Measurements from ENCODE around the gene SLC25A12.
"Not testable (repeated sequence)": the region's sequence is repeated elsewhere in the genome, so short reads cannot be mapped to it uniquely, and the experiment has no call there.

Gene SLC25A12

DNA sequence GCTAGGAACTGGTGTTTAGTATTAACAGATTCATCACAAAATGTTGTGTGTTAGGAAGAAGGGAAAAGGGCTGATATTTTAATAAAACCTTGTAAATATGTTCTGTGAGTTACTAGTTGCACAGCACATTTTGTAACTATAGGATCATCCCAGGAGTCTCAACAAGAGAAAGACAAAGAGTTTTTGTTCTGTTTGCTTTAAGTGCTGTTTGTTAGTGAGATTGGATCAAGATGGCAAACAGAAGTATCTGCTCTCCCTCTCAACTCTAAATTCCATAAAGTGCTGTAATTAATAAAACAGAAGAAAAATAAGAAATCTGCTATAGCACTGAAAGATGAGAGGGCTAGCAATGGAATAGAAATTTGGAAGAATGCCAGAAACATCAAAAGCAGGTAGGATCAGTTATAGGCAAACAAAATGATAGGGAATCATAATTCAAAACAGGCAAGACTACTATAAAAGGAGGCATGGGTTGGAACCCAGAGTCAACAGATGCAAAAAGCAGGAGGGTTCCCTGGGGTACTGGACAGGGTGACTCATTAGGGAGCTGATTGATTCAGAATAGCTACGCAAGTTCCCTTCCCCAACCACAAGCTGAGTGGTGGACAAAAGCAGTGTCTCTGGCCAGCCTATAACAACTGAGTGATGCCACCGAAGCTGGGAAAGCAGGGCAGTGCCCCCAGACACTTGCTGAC, 131.0 kb downstream of the SLC25A12 start:
- Histone ChIP-seq H3K27ac (no peak overlapping the region), H3K9ac (ENCODE audit: insufficient read length) (no peak overlapping the region), H3K4me3 (no peak overlapping the region), H3K36me3 (ENCODE audit: insufficient read depth, low read length) (peaks cover 18% of the 10 kb centered on the region), H3K9me3 (ENCODE audit: low read depth, low read length) (no peaks in the 10 kb centered on the region)
- TF ChIP-seq EZH2 (IDR thresholded peaks at IDR 0.05) (no peak), POLR2AphosphoS5 (IDR thresholded peaks at IDR 0.05; ENCODE audit: borderline replicate concordance, low read depth, low read length) (no peak), FOXP2 (optimal IDR thresholded peaks at IDR 0.05; ENCODE audit: control extremely low read depth, extremely low read length, insufficient read depth) (no peak)
- no peak for DNase-seq (ENCODE audit: low read depth, low spot score)

- H3K27ac ChIP-seq; H3K4me3 ChIP-seq; H3K9ac ChIP-seq (ENCODE audit: insufficient read length); DNase-seq (ENCODE audit: low read depth, low spot score); H3K9me3 ChIP-seq (ENCODE audit: low read depth, low read length): not testable (repeated sequence)
- peaks cover 18% of the 10 kb centered on the region; the same call in 1 of the 2 replicates for H3K36me3 ChIP-seq (ENCODE audit: insufficient read depth, low read length)
Measured at GRCh38 chr2:171761176-171761575, 132.9 kb downstream of the SLC25A12 start.

DNA sequence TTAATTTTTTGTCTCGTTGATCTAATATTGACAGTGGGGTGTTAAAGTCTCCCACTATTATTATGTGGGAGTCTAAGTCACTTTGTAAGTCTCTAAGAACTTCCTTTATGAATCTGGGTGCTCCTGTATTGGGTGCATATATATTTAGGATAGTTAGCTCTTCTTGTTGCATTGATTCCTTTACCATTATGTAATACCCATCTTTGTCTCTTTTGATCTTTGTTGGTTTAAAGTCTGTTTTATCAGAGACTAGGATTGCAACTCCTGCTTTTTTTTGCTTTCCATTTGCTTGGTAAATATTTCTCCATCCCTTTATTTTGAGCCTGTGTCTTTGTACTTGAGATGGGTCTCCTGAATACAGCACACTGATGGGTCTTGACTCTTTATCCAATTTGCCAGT, 135.3 kb downstream of the SLC25A12 start:
- DNase-seq (ENCODE audit: low read depth, low spot score); H3K9me3 ChIP-seq (ENCODE audit: low read depth, low read length); H3K27ac ChIP-seq; H3K9ac ChIP-seq (ENCODE audit: insufficient read length); H3K4me3 ChIP-seq: not testable (repeated sequence)
- peaks cover 21% of the 10 kb centered on the region; the same call in 1 of the 2 replicates for H3K36me3 ChIP-seq (ENCODE audit: insufficient read depth, low read length)

- TF ChIP-seq POLR2AphosphoS5 (IDR thresholded peaks at IDR 0.05; ENCODE audit: borderline replicate concordance, low read depth, low read length) (no peak), FOXP2 (optimal IDR thresholded peaks at IDR 0.05; ENCODE audit: control extremely low read depth, extremely low read length, insufficient read depth) (no peak), EZH2 (IDR thresholded peaks at IDR 0.05) (no peak)
- Histone ChIP-seq H3K36me3 (ENCODE audit: insufficient read depth, low read length) (peaks cover 29% of the 10 kb centered on the region), H3K9ac (ENCODE audit: insufficient read length) (no peak overlapping the region), H3K4me3 (no peak overlapping the region), H3K9me3 (ENCODE audit: low read depth, low read length) (no peaks in the 10 kb centered on the region), H3K27ac (no peak overlapping the region)
- DNase-seq (ENCODE audit: low read depth, low spot score), result no peak
Measured at GRCh38 chr2:171754254-171754939, 139.6 kb downstream of the SLC25A12 start.

GRCh38 chr2:171747371-171747770, 146.7 kb downstream of the SLC25A12 start:
- H3K4me3 ChIP-seq, result no peak overlapping the region
- no peaks in the 10 kb centered on the region for H3K9me3 ChIP-seq (ENCODE audit: low read depth, low read length)
- TF ChIP-seq EZH2 (IDR thresholded peaks at IDR 0.05) (no peak), FOXP2 (optimal IDR thresholded peaks at IDR 0.05; ENCODE audit: control extremely low read depth, extremely low read length, insufficient read depth) (no peak), POLR2AphosphoS5 (IDR thresholded peaks at IDR 0.05; ENCODE audit: borderline replicate concordance, low read depth, low read length) (no peak)
- no peak overlapping the region for H3K27ac ChIP-seq
- no peak for DNase-seq (ENCODE audit: low read depth, low spot score)
- peaks cover 68% of the 10 kb centered on the region for H3K36me3 ChIP-seq (ENCODE audit: insufficient read depth, low read length)
- H3K9ac ChIP-seq (ENCODE audit: insufficient read length), result no peak overlapping the region

DNA sequence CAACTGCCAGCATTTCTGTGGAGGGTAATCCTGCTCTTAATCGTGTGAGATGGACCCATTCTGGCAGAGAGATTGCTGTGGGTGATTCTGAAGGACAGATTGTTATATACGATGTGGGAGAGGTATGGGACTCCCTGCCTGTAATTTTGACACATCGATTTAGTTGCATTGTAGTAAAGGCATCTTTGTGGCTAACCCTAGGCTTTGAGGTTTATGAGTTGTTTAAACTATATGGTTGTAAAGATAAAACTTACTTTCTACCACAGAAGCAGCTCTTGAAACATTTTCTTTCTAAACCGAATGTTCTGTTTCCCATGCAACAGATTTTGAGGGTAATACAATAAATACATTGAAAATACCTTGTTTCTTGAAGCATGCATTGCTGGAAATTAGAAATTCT, 148.2 kb downstream of the SLC25A12 start:
- H3K4me3 ChIP-seq, result no peak overlapping the region
- no peak for DNase-seq (ENCODE audit: low read depth, low spot score)
- no peak overlapping the region for H3K27ac ChIP-seq
- no peaks in the 10 kb centered on the region for H3K9me3 ChIP-seq (ENCODE audit: low read depth, low read length)
- peaks cover 67% of the 10 kb centered on the region for H3K36me3 ChIP-seq (ENCODE audit: insufficient read depth, low read length)
- no peak overlapping the region for H3K9ac ChIP-seq (ENCODE audit: insufficient read length)
- TF ChIP-seq EZH2 (IDR thresholded peaks at IDR 0.05) (no peak), POLR2AphosphoS5 (IDR thresholded peaks at IDR 0.05; ENCODE audit: borderline replicate concordance, low read depth, low read length) (no peak), FOXP2 (optimal IDR thresholded peaks at IDR 0.05; ENCODE audit: control extremely low read depth, extremely low read length, insufficient read depth) (no peak)

- Histone ChIP-seq H3K9me3 (ENCODE audit: low read depth, low read length) (no peaks in the 10 kb centered on the region), H3K4me3 (no peak overlapping the region), H3K9ac (ENCODE audit: insufficient read length) (no peak overlapping the region), H3K27ac (no peak overlapping the region), H3K36me3 (ENCODE audit: insufficient read depth, low read length) (peaks cover 69% of the 10 kb centered on the region)
- TF ChIP-seq EZH2 (IDR thresholded peaks at IDR 0.05), result no peak
- TF ChIP-seq POLR2AphosphoS5 (IDR thresholded peaks at IDR 0.05; ENCODE audit: borderline replicate concordance, low read depth, low read length), result no peak
- TF ChIP-seq FOXP2 (optimal IDR thresholded peaks at IDR 0.05; ENCODE audit: control extremely low read depth, extremely low read length, insufficient read depth), result no peak
- no peak for DNase-seq (ENCODE audit: low read depth, low spot score)
Measured at GRCh38 chr2:171745141-171745540, 148.9 kb downstream of the SLC25A12 start.

DNA sequence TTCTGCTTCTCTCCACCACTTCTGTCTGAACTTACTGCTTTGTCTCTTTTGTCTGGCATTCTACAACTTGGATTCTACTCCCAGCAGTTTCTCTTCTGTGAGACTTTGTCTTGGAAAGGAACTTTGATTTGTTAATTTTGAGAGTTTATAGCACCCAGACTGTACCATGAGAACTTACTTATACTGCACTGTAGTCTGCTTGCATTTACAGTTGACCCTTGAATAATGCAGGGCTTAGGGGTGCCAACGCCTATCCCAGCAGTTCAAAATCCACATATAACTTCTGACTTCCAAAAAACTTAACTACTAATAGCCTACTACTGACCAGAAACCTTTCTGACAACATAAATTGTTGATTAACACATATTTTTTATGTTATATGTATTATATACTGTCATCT, 151.3 kb downstream of the SLC25A12 start:
- Histone ChIP-seq H3K36me3 (ENCODE audit: insufficient read depth, low read length) (peaks cover 65% of the 10 kb centered on the region), H3K4me3 (no peak overlapping the region), H3K9ac (ENCODE audit: insufficient read length) (no peak overlapping the region), H3K9me3 (ENCODE audit: low read depth, low read length) (no peaks in the 10 kb centered on the region), H3K27ac (no peak overlapping the region)
- no peak for TF ChIP-seq FOXP2 (optimal IDR thresholded peaks at IDR 0.05; ENCODE audit: control extremely low read depth, extremely low read length, insufficient read depth)
- TF ChIP-seq EZH2 (IDR thresholded peaks at IDR 0.05), result no peak
- TF ChIP-seq POLR2AphosphoS5 (IDR thresholded peaks at IDR 0.05; ENCODE audit: borderline replicate concordance, low read depth, low read length), result no peak
- DNase-seq (ENCODE audit: low read depth, low spot score), result no peak

DNA sequence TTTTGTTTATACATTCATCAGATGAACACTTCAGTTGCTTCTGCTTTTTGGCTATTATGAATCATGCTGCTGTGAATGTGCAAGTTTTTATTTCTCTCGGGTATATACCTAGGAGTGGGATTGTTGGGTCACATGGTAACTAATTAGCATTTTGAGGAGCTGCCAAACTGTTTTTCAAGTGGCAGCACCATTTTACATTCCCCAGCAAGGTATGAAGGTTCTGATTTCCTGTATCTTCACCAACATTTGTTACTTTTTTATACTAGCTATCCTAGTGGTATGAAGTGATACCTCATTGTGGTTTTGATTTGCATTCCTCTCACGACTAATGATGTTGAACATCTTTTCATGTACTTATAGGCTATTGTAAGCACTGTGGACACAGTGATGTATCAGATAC, 152.9 kb downstream of the SLC25A12 start:
- TF ChIP-seq EZH2 (IDR thresholded peaks at IDR 0.05) (no peak), FOXP2 (optimal IDR thresholded peaks at IDR 0.05; ENCODE audit: control extremely low read depth, extremely low read length, insufficient read depth) (no peak), POLR2AphosphoS5 (IDR thresholded peaks at IDR 0.05; ENCODE audit: borderline replicate concordance, low read depth, low read length) (no peak)
- H3K36me3 ChIP-seq (ENCODE audit: insufficient read depth, low read length), result peaks cover 69% of the 10 kb centered on the region
- H3K9ac ChIP-seq (ENCODE audit: insufficient read length), result no peak overlapping the region
- H3K27ac ChIP-seq, result no peak overlapping the region
- no peaks in the 10 kb centered on the region for H3K9me3 ChIP-seq (ENCODE audit: low read depth, low read length)
- DNase-seq (ENCODE audit: low read depth, low spot score), result no peak
- no peak overlapping the region for H3K4me3 ChIP-seq

Measured in SK-N-MC (cell line).